ENCODE results near the gene MYL11. TPM values are rescaled to one million over a fixed set of nuclear protein-coding genes. Genes with fewer than 3 reads are reported as not detected.
"Not testable (repeated sequence)": the region's sequence is repeated elsewhere in the genome, so short reads cannot be mapped to it uniquely, and the experiment has no call there.

Gene MYL11
- not detected in 2 replicates for total RNA-seq

GRCh38 chr16:30374538-30374937, at the start of gene MYL11:
MYL11 (plus strand) TSS chr16:30374802; CDS start chr16:30374858, 56 bp downstream.
- intact Hi-C loops (cut with micrococcal nuclease) = no loop called here

GRCh38 chr16:30334473-30334989, 40.1 kb upstream of the MYL11 start:
- intact Hi-C loops (cut with micrococcal nuclease) = loop anchor here (1.0 to 10.0 kb wide), 2 partner anchors 193 to 320 kb away; partner anchors contain the start of genes FBRS and PRR14

- intact Hi-C loops (cut with micrococcal nuclease) = loop anchor here (1.0 to 10.0 kb wide), 6 partner anchors 20 to 587 kb away; partner anchors contain the start of genes CD2BP2, FBRS, FBXL19 and PRR14
Observed at GRCh38 chr16:30335028-30335597, 39.5 kb upstream of the MYL11 start.

GRCh38 chr16:30335598-30336474, 38.8 kb upstream of the MYL11 start:
- intact Hi-C loops (cut with micrococcal nuclease) = loop anchor here (1.0 to 10.0 kb wide), 6 partner anchors 19 to 586 kb away; partner anchors contain the start of genes CD2BP2, FBRS, FBXL19 and PRR14

- intact Hi-C loops (cut with micrococcal nuclease) = loop anchor here (5.0 to 10.0 kb wide), 2 partner anchors 317 to 584 kb away; partner anchors contain the start of genes FBRS, FBXL19 and PRR14
Observed at GRCh38 chr16:30337964-30338357, 36.6 kb upstream of the MYL11 start.

- intact Hi-C loops (cut with micrococcal nuclease) = loop anchor here (5.0 to 10.0 kb wide), 2 partner anchors 316 to 584 kb away; partner anchors contain the start of genes FBRS, FBXL19 and PRR14
Observed at GRCh38 chr16:30338715-30339114, 35.9 kb upstream of the MYL11 start.

GRCh38 chr16:30340621-30341020, 34.0 kb upstream of the MYL11 start:
- intact Hi-C loops (cut with micrococcal nuclease) = no loop called here

GRCh38 chr16:30341971-30342370, 32.6 kb upstream of the MYL11 start:
- intact Hi-C loops (cut with micrococcal nuclease) = not testable (repeated sequence)

- intact Hi-C loops (cut with micrococcal nuclease) = no loop called here
Observed at GRCh38 chr16:30342751-30343490, 31.7 kb upstream of the MYL11 start.

- intact Hi-C loops (cut with micrococcal nuclease) = not testable (repeated sequence)
Observed at GRCh38 chr16:30343491-30343820, 31.1 kb upstream of the MYL11 start.

- intact Hi-C loops (cut with micrococcal nuclease) = no loop called here
Observed at GRCh38 chr16:30346286-30346685, 28.3 kb upstream of the MYL11 start.

GRCh38 chr16:30348113-30348512, 26.5 kb upstream of the MYL11 start:
- intact Hi-C loops (cut with micrococcal nuclease) = no loop called here

GRCh38 chr16:30348929-30349328, 25.7 kb upstream of the MYL11 start:
- intact Hi-C loops (cut with micrococcal nuclease) = no loop called here

- intact Hi-C loops (cut with micrococcal nuclease) = no loop called here
Observed at GRCh38 chr16:30349675-30350074, 24.9 kb upstream of the MYL11 start.

- intact Hi-C loops (cut with micrococcal nuclease) = no loop called here
Observed at GRCh38 chr16:30350134-30350871, 24.3 kb upstream of the MYL11 start.

GRCh38 chr16:30351001-30351441, 23.6 kb upstream of the MYL11 start:
- intact Hi-C loops (cut with micrococcal nuclease) = no loop called here

GRCh38 chr16:30351586-30352419, 22.8 kb upstream of the MYL11 start:
- intact Hi-C loops (cut with micrococcal nuclease) = no loop called here

GRCh38 chr16:30352488-30353401, 21.9 kb upstream of the MYL11 start:
- intact Hi-C loops (cut with micrococcal nuclease) = no loop called here
